Hematopoietic multipotent progenitor cell treated with erythropoietin and hydrocortisone succinate and interleukin-3 and kit ligand, for 17 days (in vitro differentiated cells): ENCODE results near the gene GNG11.
"Not testable (repeated sequence)": the region's sequence is repeated elsewhere in the genome, so short reads cannot be mapped to it uniquely, and the experiment has no call there.

Source experiments
- DNase-seq: peaks from one replicate; pipeline ENCODE4 v3.0.0-alpha.2; 2015; ENCODE audit warnings: low spot score

The GNG11 gene

GRCh38 chr7:93911661-93912060, 9.9 kb upstream of the GNG11 start:
- DNase-seq: not testable (repeated sequence)

DNA sequence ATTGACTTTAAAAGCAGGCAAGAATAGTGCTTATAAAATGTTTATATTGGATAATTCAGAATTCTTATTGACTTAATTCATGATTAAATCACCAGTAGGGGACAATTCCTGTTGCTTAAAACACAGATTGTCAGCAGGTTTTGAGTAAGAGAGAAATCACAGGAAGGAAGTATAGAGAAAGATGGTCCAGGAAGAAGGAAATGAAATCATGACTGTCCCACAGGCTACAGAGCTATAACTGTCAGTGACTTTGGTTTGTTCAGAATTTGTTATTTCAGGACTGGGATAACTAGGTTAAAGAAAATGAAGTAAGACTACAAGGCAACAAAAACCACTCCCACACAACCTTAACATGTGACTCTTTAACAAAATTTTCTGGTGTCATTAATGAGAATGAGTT, 8.3 kb upstream of the GNG11 start:
- no peak for DNase-seq

DNA sequence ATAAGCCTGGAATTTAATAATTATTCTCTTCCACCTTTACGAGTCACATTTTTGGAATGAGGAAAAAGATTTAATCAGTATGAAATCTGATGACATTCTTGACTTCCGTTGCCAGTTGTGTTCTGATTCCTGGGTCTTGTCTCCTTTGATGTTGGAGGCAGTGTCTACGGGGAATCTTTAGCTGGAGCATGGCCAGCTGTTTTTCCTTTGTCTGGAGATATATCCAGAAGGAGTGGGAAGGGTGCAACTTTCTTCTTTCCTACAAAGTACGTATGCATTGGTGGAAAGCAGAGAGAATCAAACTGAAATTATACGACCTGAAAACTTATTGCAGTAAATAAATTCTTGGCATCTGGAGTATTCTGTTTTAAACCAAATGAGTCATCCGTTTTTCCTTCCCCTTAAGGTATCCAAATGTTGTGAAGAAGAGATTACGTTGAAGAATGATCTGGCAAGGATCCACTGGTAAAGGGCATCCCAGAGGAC, 6.9 kb upstream of the GNG11 start:
- DNase-seq: no peak

DNA sequence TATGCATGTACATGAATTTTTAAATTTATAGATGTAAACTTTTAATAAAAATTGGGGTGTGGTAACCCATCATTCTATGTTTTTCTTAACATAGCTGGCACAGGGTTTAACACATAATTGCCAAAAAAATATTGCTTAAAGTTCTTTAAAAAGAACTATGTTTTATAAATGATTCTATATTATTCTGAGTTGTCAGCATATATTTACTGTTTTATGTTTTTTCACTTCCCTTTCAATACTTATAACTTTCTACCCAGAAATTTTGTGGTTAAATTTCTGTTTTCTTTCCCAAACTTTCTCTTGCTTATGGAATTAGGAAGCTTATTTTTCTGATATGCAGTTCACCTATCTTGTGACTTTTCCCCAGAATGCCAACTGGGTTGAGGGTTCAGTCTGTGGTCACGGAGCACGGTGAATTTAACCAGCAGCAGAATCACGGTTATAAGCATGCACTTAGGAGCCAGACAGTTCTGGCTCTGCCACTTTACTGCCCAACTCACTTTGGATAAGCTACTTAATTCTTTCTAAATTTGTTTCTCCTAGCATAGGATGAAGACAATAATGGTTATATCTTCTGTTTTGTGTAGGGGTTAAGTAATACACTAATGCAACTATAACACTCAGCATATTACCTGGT, 6.2 kb upstream of the GNG11 start:
- DNase-seq: not testable (repeated sequence)

DNA sequence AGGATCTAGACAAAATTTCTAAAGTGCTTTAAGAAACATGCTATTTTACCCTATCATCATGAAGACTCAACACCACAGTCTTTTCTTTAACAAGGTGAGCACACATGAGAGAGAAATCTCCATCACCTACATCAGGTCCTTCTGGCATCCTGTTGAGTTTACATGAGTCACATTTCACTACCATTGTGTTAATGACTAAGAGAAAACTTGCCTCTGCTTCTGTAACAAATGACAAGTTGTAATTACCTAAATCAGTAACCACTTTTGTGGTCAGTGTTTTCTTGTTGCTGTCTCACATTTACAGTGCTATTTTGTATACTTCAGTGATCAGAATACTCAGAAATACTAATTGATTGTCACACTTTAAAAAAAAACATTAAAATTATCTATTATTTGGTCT, 5.6 kb upstream of the GNG11 start:
- not testable (repeated sequence) for DNase-seq

- DNase-seq: not testable (repeated sequence)
These were observed 5.2 kb upstream of the GNG11 start for GRCh38 chr7:93916315-93916714.

DNA sequence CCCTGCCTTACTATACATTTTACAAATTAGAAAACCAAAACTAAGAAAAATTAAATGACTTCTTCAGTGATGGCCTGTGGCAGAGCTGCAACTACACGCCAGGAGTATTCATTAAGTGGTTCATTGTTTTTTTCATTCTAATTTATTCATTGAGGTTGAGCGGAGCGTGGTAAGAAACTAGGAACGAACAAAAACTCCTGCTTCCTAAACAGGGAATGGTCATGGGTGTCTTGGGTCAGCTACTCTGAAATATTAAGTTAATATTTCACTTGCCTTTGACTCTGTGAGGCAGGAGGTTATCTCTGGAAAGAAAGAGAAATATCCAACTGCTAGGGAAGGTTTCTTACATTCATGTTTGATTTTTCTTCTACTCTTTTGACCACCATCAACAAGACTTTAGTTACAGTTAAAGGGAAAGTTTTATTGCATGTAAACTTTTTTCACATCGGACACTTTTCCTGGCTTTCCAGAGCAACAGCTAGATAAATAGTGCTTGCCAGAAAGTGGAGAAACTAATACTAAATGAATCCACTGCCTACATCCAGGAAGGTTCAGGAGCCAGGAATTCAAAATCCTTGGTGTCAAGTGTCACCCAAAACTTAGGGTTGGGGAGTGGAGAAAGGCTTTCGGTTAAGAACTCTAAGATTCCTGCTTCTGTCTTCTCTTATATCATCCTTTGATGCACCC, 896 bp upstream of the GNG11 start:
- no peak for DNase-seq

GRCh38 chr7:93921186-93921585, 349 bp upstream of the GNG11 start:
- DNase-seq: no peak

DNA sequence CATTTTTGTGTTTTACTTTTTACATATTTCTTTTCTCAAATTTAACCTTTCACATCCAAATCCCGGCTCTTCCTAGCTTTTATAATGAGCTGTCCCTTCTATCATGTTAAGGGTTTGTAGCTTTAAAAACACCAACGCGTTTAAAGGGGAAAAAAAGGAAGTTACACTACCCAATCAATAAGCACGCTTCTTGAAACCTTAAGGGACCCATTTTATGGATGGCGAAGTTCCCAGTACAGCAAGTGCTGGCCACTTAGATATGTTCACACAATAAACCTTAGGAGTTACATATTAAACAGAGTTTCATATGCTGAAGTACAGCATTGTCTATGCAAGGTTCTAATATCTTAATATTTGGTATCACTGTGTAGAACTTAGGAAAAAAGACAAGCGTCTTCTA, 1.8 kb downstream of the GNG11 start:
- no peak for DNase-seq

GRCh38 chr7:93923942-93924341, 2.4 kb downstream of the GNG11 start:
- DNase-seq: no peak

GRCh38 chr7:93926800-93927199, 5.3 kb downstream of the GNG11 start:
- no peak for DNase-seq

DNA sequence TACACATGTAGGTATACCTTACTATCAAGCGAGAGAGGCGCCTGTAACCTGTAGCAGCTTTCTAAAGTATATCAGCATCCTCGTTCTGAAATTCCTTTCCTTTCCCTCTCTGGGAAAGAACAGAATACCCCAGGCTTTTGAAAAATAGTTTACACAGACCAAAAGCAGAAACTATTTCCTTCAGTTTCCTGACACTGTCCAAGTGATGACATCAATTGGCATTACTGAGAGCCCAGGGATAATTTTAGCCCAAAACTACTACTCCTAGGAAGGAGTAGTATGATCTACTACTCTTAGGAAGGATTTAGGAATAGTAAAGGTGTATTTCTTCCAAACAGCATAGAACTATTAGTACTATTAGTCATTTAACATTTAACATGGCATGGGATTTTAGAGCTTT, 6.0 kb downstream of the GNG11 start:
- DNase-seq: no peak

- DNase-seq: no peak
These were observed 10.1 kb downstream of the GNG11 start for GRCh38 chr7:93931655-93932054.

- DNase-seq: no peak
These were observed 11.6 kb downstream of the GNG11 start for GRCh38 chr7:93933156-93933555.

GRCh38 chr7:93935102-93935501, 13.6 kb downstream of the GNG11 start:
- no peak for DNase-seq

DNA sequence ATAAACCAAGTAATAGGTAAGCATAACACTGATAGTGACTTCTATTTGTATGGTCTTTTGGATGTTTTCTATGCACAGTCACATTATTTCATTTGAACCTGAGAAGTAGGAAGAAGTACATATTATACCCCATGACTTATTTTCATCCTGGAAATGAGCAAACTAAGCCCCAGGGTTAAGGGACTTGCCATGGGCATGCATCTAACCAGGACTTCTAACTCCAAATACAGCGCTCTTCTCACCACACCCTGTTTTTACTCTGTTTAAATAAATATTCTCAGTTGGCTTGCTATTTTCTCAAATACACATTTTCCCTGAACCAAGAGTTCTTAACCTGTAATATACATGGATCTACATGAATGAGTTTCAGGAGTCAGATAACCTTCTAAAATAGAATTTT, 16.3 kb downstream of the GNG11 start:
- DNase-seq: no peak

DNA sequence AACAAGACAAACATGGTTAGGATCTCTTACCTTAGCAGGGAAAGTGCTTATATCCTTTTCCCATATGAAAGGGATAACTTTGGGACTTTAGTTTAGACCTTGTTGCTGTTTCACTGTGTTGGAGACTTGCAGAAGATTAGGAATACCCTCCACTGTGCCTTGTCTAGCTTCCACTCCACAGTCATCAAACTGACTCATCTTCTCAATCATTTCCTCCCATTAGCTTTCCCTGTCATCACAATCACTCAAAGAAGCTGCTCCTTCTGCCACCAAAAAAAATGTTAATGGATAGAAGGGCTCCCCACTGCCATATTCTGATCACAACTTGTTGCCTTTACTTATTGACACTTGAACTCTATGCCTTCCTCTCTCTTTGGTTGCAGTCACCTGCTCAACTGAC, 16.8 kb downstream of the GNG11 start:
- DNase-seq: no peak

GRCh38 chr7:93941945-93942344, 20.4 kb downstream of the GNG11 start:
- DNase-seq: no peak

DNA sequence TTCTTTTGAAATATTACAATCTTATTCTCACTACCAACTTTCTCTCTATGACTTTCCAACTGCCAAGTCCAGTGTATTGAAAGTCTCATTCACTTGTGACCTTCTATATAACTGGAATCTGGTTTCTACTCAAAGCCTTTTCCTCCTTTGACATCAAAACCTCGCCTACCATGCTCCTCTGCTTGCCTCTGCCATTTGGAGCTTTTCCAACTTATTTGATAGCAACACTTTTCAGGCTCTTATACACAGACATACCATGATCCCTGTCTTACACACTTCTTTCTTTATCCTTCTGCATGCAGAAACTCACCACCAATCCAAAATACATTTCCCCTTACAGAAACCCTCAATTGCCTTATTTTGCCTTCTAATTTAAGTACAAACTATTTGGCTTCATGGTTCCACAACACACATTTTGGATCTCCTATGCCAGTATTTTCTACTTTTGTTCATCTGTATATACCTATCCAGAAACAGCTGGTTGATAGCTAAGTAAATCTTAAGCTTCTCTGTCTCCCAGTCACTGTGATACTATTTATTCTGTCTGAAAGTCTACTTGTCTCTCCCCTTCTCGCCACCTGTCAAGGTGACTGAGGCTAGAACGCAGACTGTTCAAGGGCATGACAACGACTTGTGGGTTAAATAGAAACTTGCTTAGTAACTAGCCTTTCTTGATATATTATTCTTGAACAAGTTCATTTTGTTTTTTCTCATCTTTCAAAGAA, 22.4 kb downstream of the GNG11 start:
- DNase-seq: no peak

DNA sequence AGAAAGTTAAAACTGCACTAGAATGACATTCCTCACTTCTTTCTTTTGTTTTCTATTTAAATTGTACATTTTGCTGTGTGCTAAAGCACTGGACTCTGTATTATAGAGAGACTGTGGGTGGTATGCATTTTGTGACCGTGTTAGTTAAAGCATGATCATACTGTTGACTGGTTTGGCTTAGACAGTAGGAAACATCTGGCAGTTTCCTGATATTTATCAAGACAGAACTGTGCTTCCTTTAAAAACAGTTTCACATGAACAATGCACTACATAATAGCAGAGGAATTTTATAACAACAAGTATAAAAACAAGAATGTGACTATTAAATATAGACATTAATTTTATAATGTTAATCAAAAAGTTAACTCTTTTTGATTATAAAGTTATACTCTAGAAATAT, 23.1 kb downstream of the GNG11 start:
- DNase-seq: no peak

GRCh38 chr7:93945083-93945482, 23.5 kb downstream of the GNG11 start:
- no peak for DNase-seq

- DNase-seq: no peak
These were observed 24.4 kb downstream of the GNG11 start for GRCh38 chr7:93945756-93946535.
